ENCODE data around the gene ARHGAP11B. TPM values are rescaled to one million over a fixed set of nuclear protein-coding genes. Genes with fewer than 3 reads are reported as not detected.
"Not testable (repeated sequence)": the region's sequence is repeated elsewhere in the genome, so short reads cannot be mapped to it uniquely, and the experiment has no call there.

Gene ARHGAP11B

GRCh38 chr15:30675126-30675525 lies 49.2 kb downstream of the ARHGAP11B start:
- H3K9me3 Mint-ChIP-seq, result no peaks in the 10 kb centered on the region
- H3K36me3 Mint-ChIP-seq (ENCODE audit: low read depth), result peaks cover 24% of the 10 kb centered on the region
- H3K27me3 Mint-ChIP-seq, result no peaks in the 10 kb centered on the region
- intact Hi-C loops (cut with micrococcal nuclease), result no loop called here
- H3K4me1 Mint-ChIP-seq (ENCODE audit: low read depth), result peaks cover 1% of the 10 kb centered on the region
- no peak overlapping the region for H3K27ac Mint-ChIP-seq
- DNase-seq (no peak), ATAC-seq (no peak)
- ChIA-PET POLR2A (no interaction called here), CTCF (no interaction called here)
- TF ChIP-seq CTCF (IDR thresholded peaks at IDR 0.05), result no peak
- no peak overlapping the region for H3K4me3 Mint-ChIP-seq

GRCh38 chr15:30675891-30676290 lies 50.0 kb downstream of the ARHGAP11B start:
- H3K27me3 Mint-ChIP-seq; CTCF ChIA-PET; POLR2A ChIA-PET; H3K4me3 Mint-ChIP-seq; DNase-seq; H3K9me3 Mint-ChIP-seq; H3K27ac Mint-ChIP-seq; H3K4me1 Mint-ChIP-seq (ENCODE audit: low read depth); ATAC-seq; intact Hi-C loops (cut with micrococcal nuclease): not testable (repeated sequence)
- peaks cover 18% of the 10 kb centered on the region for H3K36me3 Mint-ChIP-seq (ENCODE audit: low read depth)

GRCh38 chr15:30680997-30681396 lies 55.1 kb downstream of the ARHGAP11B start:
- H3K27me3 Mint-ChIP-seq; POLR2A ChIA-PET; H3K4me3 Mint-ChIP-seq; DNase-seq; CTCF ChIA-PET; H3K4me1 Mint-ChIP-seq (ENCODE audit: low read depth); H3K9me3 Mint-ChIP-seq; H3K36me3 Mint-ChIP-seq (ENCODE audit: low read depth); ATAC-seq; intact Hi-C loops (cut with micrococcal nuclease); H3K27ac Mint-ChIP-seq: not testable (repeated sequence)

GRCh38 chr15:30685709-30686285 lies 59.9 kb downstream of the ARHGAP11B start:
- H3K36me3 Mint-ChIP-seq (ENCODE audit: low read depth); H3K27ac Mint-ChIP-seq; POLR2A ChIA-PET; CTCF ChIA-PET; ATAC-seq; DNase-seq; H3K4me3 Mint-ChIP-seq; H3K9me3 Mint-ChIP-seq; intact Hi-C loops (cut with micrococcal nuclease); H3K27me3 Mint-ChIP-seq; H3K4me1 Mint-ChIP-seq (ENCODE audit: low read depth): not testable (repeated sequence)

DNA sequence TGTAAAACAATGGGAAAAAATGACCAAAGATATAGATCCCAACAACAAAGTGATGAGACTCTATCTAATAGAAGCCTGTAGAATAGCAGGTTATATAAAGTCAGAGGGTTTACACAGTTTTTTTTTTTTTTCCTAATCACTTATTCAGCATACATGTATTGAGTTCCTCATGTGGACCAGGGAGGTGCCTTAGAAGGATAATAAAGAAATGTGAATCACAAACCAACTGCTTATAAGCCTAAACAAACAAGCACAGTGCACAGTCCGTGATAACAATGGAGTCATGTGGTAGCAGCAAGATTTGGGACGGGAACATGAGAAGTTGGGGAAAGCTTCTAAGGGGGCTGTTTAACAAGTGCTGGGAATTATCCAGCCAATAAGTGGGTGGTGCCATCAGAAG lies 60.7 kb downstream of the ARHGAP11B start:
- ATAC-seq; CTCF ChIA-PET; DNase-seq; POLR2A ChIA-PET; H3K27me3 Mint-ChIP-seq; H3K4me1 Mint-ChIP-seq (ENCODE audit: low read depth); H3K27ac Mint-ChIP-seq; H3K9me3 Mint-ChIP-seq; H3K36me3 Mint-ChIP-seq (ENCODE audit: low read depth); H3K4me3 Mint-ChIP-seq; intact Hi-C loops (cut with micrococcal nuclease): not testable (repeated sequence)

Other genes starting within 250 kb of the ARHGAP11B start
- 1 to 10 TPM in 1 of 2 experiments, under 1 TPM in 1; 0.77 to 1.0 TPM for gene CHRFAM7A, start 232.6 kb upstream of the ARHGAP11B start, total RNA-seq
- gene GOLGA8R, start 211.9 kb upstream of the ARHGAP11B start, total RNA-seq, result 1 to 10 TPM; 2.8 to 3.1 TPM
- gene GOLGA8Q, start 74.1 kb upstream of the ARHGAP11B start, total RNA-seq, result not detected
- under 1 TPM; 0.31 to 0.34 TPM for gene GOLGA8H, start 22.1 kb upstream of the ARHGAP11B start, total RNA-seq

Data from activated CD8-positive, alpha-beta T cell treated with anti-CD3 and anti-CD28 coated beads for 36 hours (primary cell).